MM.1S (cell line): ENCODE measurements around the gene CAPN12.

Source experiments
- DNase-seq: peaks from one replicate; pipeline ENCODE4 v3.0.0-alpha.2; 2015
- H2AFZ ChIP-seq: fragments of 300-600 bp; sonication (generic); 2 replicates; pipeline ENCODE4 v1.6.0; 2016; ENCODE audit warnings: antibody characterized with exemption, low read length
- H3F3A ChIP-seq: fragments of 300-600 bp; sonication (generic); 2 replicates; pipeline ENCODE4 v1.6.1; 2016; ENCODE audit warnings: mild to moderate bottlenecking, antibody characterized with exemption, low read length, moderate library complexity, mixed read lengths; ENCODE audit not compliant: insufficient read depth
- H3K27ac ChIP-seq: fragments of 300-600 bp; sonication (generic); 2 replicates; pipeline ENCODE4 v1.5.1; 2016; ENCODE audit warnings: mild to moderate bottlenecking, low read length
- H3K27me3 ChIP-seq: fragments of 300-600 bp; sonication (generic); replicated peaks from 2 replicates; pipeline ENCODE4 v1.6.0; 2016; ENCODE audit warnings: low read length; ENCODE audit not compliant: insufficient read depth
- H3K36me3 ChIP-seq: fragments of 300-600 bp; sonication (generic); replicated peaks from 2 replicates; pipeline ENCODE4 v1.6.1; 2016; ENCODE audit warnings: mild to moderate bottlenecking, low read length, mixed read lengths; ENCODE audit not compliant: insufficient read depth
- H3K4me1 ChIP-seq: fragments of 300-600 bp; sonication (generic); 2 replicates; pipeline ENCODE4 v1.6.1; 2016; ENCODE audit warnings: low read length, mixed read lengths
- H3K4me2 ChIP-seq: fragments of 300-600 bp; sonication (generic); 2 replicates; pipeline ENCODE4 v1.6.0; 2016; ENCODE audit warnings: low read depth, low read length
- H3K4me3 ChIP-seq: fragments of 300-600 bp; sonication (generic); 2 replicates; pipeline ENCODE4 v1.5.1; 2016; ENCODE audit warnings: low read length, mixed read lengths
- H3K79me2 ChIP-seq: fragments of 300-600 bp; sonication (generic); 2 replicates; pipeline ENCODE4 v1.6.1; 2016; ENCODE audit warnings: mixed run types, low read length, mixed read lengths
- H3K9ac ChIP-seq: fragments of 300-600 bp; sonication (generic); 2 replicates; pipeline ENCODE4 v1.6.1; 2016; ENCODE audit warnings: low read length, mixed read lengths
- H3K9me2 ChIP-seq: fragments of 300-600 bp; sonication (generic); replicated peaks from 2 replicates; pipeline ENCODE4 v1.6.1; 2016; ENCODE audit warnings: mild to moderate bottlenecking, low read length, mixed read lengths; ENCODE audit not compliant: insufficient read depth
- H3K9me3 ChIP-seq: fragments of 300-600 bp; sonication (generic); replicated peaks from 2 replicates; pipeline ENCODE4 v1.6.1; 2016; ENCODE audit warnings: mild to moderate bottlenecking, low read length, mixed read lengths; ENCODE audit not compliant: insufficient read depth
- H4K20me1 ChIP-seq: fragments of 300-600 bp; sonication (generic); 2 replicates; pipeline ENCODE4 v1.6.1; 2016; ENCODE audit warnings: mild to moderate bottlenecking, low read length, moderate library complexity, mixed read lengths; ENCODE audit not compliant: insufficient read depth
- EZH2 ChIP-seq: fragments of 300-600 bp; sonication (generic); optimal IDR thresholded peaks from 2 replicates; pipeline ENCODE3; 2017; ENCODE audit warnings: low read depth, mild to moderate bottlenecking, antibody characterized with exemption, low read length, mixed read lengths
- EZH2phosphoT487 ChIP-seq: fragments of 300-600 bp; sonication (generic); IDR thresholded peaks from 2 replicates; pipeline ENCODE4 v1.6.1; 2018; ENCODE audit warnings: antibody characterized with exemption, low read length
- TF ChIP-seq, protein P1 (sequence below): fragments of 300-600 bp; sonication (generic); IDR thresholded peaks from 2 replicates; pipeline ENCODE4 v1.5.1; 2016; ENCODE audit warnings: antibody characterized with exemption, low read length, mixed read lengths

CAPN12 gene

DNA sequence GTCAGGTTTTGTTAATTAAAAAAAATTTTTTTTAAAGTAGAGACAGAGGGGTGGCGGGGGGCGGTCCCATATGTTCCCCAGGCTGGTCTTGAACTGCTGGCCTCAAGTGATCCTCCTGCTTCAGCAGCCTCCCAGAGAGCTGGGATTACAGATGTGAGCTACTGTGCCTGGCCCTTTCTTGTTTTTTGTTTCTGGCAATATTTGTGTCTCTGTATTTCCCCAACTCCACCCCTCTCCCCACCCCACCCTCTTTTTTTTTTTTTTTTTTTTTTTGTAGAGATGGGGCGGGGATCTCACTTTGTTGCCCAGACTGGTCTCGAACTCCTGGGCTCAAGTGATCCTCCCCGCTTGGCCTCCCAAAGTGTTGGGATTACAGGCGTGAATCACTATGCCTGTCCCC is 600 bp upstream of the CAPN12 start:
- Histone ChIP-seq H4K20me1 (no peaks in the 10 kb centered on the region), H3K4me1 (no peaks in the 10 kb centered on the region), H3K27me3 (no peaks in the 10 kb centered on the region), H2AFZ (no peak overlapping the region), H3K9ac (no peak overlapping the region), H3K27ac (no peak overlapping the region), H3K79me2 (no peaks in the 10 kb centered on the region), H3K36me3 (no peaks in the 10 kb centered on the region), H3K4me2 (no peak overlapping the region), H3K4me3 (no peak overlapping the region), H3F3A (no peaks in the 10 kb centered on the region), H3K9me2 (no peaks in the 10 kb centered on the region), H3K9me3 (no peaks in the 10 kb centered on the region)
- TF ChIP-seq EZH2phosphoT487: no peak
- TF ChIP-seq, protein P1, sequence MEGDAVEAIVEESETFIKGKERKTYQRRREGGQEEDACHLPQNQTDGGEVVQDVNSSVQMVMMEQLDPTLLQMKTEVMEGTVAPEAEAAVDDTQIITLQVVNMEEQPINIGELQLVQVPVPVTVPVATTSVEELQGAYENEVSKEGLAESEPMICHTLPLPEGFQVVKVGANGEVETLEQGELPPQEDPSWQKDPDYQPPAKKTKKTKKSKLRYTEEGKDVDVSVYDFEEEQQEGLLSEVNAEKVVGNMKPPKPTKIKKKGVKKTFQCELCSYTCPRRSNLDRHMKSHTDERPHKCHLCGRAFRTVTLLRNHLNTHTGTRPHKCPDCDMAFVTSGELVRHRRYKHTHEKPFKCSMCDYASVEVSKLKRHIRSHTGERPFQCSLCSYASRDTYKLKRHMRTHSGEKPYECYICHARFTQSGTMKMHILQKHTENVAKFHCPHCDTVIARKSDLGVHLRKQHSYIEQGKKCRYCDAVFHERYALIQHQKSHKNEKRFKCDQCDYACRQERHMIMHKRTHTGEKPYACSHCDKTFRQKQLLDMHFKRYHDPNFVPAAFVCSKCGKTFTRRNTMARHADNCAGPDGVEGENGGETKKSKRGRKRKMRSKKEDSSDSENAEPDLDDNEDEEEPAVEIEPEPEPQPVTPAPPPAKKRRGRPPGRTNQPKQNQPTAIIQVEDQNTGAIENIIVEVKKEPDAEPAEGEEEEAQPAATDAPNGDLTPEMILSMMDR: no peak
- no peak for TF ChIP-seq EZH2
- DNase-seq: no peak

- Histone ChIP-seq H3K4me2 (no peak overlapping the region), H3K79me2 (no peaks in the 10 kb centered on the region), H3F3A (no peaks in the 10 kb centered on the region), H3K4me3 (no peak overlapping the region), H3K27ac (no peak overlapping the region), H2AFZ (no peak overlapping the region), H4K20me1 (no peaks in the 10 kb centered on the region), H3K36me3 (no peaks in the 10 kb centered on the region), H3K9me3 (no peaks in the 10 kb centered on the region), H3K9ac (no peak overlapping the region), H3K9me2 (no peaks in the 10 kb centered on the region), H3K4me1 (no peaks in the 10 kb centered on the region), H3K27me3 (no peaks in the 10 kb centered on the region; the same call in 1 of the 2 replicates)
- no peak for DNase-seq
- TF ChIP-seq EZH2 (no peak), EZH2phosphoT487 (no peak)
- TF ChIP-seq, protein P1: no peak
These were observed 628 bp downstream of the CAPN12 start for GRCh38 chr19:38743394-38744297.

- H3K9me2 ChIP-seq: no peaks in the 10 kb centered on the region
- no peak overlapping the region for H3K27ac ChIP-seq
- no peaks in the 10 kb centered on the region for H3K9me3 ChIP-seq
- H3K4me2 ChIP-seq: no peak overlapping the region
- no peaks in the 10 kb centered on the region for H3K79me2 ChIP-seq
- no peaks in the 10 kb centered on the region for H4K20me1 ChIP-seq
- no peak for DNase-seq
- no peaks in the 10 kb centered on the region; the same call in 1 of the 2 replicates for H3K27me3 ChIP-seq
- no peak overlapping the region for H3K9ac ChIP-seq
- TF ChIP-seq, protein P1: no peak
- no peak for TF ChIP-seq EZH2phosphoT487
- no peak for TF ChIP-seq EZH2
- H3K36me3 ChIP-seq: no peaks in the 10 kb centered on the region
- H3K4me1 ChIP-seq: no peaks in the 10 kb centered on the region
- no peak overlapping the region for H2AFZ ChIP-seq
- H3F3A ChIP-seq: no peaks in the 10 kb centered on the region
- H3K4me3 ChIP-seq: no peak overlapping the region
These were observed 1.4 kb downstream of the CAPN12 start for GRCh38 chr19:38742906-38743305.
